Stromal cell of bone marrow (primary cell): ENCODE results near the gene MOCS2.
"Not testable (repeated sequence)": the region's sequence is repeated elsewhere in the genome, so short reads cannot be mapped to it uniquely, and the experiment has no call there.

Experiments used
- DNase-seq: peaks from one replicate; pipeline ENCODE4 v3.0.0-alpha.2; 2012; ENCODE audit warnings: low read depth

Gene MOCS2, protein sequence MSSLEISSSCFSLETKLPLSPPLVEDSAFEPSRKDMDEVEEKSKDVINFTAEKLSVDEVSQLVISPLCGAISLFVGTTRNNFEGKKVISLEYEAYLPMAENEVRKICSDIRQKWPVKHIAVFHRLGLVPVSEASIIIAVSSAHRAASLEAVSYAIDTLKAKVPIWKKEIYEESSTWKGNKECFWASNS

DNA sequence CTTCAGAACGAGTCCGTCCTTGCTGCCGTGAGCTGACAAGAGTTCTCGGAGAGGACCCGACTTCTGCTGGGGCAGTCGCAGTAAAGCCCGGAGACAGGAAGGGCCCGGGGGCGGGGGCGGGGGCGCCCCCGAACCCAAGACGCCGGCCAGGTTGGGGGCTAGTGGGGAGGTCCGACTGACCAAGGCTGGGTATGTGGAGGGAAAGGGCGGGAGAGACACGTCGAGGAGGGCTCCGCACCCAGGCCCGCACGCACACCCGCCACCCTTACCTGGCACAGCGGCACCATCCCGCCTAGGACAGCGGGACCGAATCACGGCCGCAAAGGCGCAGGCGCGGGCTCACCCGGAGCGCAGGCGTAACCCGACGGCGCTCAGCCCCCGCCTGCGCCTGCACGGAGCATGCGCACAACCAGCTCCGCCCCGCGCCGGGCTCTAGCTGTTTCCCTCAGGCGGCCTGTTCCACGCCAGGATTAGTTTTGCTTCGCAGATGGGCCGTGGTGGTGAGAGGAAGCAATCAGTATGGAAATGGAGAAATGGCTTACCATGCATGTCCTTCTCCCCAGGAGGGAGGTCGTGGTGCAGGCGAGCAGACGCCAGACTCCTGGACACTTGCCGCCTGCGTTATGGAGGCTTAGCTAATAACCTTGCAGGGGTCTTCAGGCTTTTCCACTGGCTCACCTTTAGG lies at the start of gene MOCS2:
Gene MOCS2, minus strand, starts transcription at position 315 of the 685 bp plus-strand sequence. CDS start 2,583 bp downstream, outside the sequence.
- peak; percentile 73 for DNase-seq

DNA sequence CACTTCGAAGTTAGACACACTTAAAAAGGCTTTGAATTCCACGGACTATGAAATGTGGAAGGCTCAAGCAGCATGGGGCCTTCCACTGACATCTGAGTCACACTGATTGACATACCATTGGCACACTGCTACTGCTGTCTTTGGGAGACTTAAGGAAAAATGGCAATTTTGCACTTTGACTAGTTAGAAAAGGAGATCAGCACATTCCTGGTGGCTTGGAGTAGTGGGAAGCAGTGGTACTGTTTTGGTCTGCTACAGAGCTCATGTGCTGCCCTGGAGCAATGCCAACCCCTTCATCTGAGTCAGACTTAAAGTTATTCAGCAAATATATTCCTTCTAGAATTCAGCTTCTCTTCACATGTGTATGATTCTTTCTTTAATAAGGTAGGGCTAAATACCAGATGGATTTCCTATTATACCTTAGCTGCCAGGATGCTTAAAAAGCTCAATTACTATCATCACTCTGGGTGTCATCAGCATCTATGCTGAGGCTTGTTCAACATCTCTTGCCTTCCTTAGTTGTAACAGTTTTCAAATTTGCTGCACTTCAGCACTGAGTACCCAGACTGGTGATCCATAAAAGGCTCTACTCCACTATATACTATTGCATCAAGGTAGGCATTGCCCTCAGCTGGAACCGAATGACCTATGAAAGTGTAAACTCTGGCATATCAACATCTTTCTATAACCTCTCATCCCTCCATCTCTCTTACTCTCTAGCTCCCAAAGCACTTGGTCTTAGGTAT lies 42.3 kb upstream of the MOCS2 start:
- peak; percentile 89 for DNase-seq

DNA sequence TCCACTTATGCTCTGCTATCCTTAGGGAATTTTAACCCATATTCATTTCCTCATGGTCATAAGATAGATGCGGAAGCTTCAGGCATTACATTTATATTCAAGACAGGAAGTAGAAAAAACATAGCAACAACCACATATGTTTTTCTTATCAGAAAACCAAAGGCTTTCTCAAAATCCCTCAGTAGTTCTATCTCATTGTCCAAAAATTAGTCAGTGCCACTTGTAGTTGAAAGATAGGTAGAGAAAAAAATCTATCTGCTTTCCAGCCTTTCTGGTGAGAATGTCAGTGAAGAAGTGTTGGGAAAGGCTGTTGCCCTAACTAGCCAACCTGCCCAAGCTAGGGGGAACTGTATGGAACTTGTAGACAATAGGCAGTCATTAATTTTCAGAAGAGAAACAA lies 23.5 kb upstream of the MOCS2 start:
- DNase-seq = no peak

DNA sequence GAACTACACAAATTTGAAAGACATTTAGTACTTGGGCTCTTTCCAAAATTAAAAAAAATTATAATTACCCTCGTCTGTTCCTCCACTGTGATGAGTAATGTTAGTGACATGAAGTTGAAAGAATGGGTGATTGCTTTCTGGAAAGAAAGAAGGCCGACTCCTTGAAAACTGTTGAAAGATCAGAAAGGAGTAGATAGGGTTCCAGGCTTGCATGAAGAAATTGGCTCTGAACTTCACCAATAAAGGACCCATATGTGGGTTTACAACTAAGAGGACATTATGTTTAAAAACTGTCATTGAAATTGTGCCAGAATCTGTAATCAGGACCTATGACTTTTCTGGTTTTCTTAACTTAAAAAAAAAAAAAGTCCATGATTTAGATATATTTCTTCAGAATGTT lies 20.7 kb upstream of the MOCS2 start:
- no peak for DNase-seq

DNA sequence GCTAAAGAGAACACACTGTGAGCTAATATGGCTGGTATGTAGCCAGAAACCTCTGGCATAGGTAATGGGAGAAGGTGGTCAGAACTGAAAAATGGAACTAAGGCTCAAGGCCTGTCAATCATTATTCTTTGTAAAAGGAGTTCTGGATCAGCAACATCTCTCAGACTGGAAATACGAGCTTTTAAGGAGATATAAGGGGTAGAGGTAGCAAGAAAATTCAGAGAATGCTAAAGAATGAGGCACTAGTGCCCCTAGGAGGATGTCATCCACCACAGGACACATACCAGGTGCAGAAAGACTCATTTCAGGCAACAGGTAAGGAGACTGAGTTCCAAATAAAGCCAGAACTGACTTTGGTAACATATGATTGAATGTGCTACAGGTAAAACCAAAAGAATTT lies 18.9 kb upstream of the MOCS2 start:
- no peak for DNase-seq

DNA sequence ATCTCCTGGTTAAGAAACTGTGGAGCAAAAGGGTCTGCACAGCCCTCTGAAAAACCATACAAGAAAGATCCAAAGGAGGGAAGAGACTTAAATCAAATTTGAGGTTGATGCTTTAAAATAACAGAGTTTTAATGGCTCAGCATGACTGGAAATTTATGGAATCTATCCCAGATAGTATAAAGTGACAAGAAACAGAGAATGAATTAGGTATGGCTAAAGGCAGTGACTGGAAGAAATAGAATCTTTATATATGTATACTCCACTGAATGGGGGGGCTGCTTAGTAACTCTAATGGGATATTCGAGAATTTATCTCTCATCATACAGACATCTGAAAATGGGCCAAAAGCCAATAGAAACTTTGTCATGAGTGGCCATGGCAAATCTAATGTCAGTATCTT lies 17.6 kb upstream of the MOCS2 start:
- no peak for DNase-seq

DNA sequence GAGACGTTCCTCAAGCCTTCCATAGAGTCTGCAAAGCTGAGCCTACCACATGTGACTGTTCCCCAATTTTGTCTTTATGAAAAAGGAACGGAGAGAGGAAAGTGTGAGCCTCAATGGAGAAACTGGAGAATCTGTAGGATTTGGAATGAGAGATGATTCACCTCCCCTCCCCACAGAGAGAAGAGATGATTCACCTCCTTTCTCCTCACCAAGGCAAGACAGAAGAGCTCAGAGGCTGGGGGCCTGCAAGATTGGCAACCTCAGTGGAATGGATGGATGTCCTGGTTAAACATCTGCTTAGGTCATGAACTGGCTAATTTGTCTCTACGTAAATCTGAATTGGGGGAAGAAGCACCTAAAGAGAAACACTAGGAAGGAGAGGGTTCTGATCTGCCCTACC lies 17.0 kb upstream of the MOCS2 start:
- peak; percentile 41 for DNase-seq

DNA sequence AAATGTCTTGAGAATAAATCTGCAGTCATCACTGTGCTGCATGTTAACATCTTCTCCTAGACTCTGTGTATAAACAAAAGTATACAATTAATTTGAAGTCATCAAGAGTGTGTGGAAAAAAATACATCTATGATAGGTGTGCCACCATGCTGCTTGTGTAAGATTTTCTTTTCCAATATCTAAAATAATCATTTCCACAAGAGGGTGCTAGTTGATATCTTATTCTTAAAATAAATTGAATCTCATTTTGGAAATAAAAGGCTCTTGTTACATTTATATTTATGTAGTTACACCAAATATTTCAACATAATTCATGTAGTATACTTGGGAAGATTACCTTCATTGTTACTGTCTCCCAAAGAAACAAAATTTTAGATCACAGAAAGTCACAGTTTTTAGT lies 14.1 kb upstream of the MOCS2 start:
- no peak for DNase-seq

DNA sequence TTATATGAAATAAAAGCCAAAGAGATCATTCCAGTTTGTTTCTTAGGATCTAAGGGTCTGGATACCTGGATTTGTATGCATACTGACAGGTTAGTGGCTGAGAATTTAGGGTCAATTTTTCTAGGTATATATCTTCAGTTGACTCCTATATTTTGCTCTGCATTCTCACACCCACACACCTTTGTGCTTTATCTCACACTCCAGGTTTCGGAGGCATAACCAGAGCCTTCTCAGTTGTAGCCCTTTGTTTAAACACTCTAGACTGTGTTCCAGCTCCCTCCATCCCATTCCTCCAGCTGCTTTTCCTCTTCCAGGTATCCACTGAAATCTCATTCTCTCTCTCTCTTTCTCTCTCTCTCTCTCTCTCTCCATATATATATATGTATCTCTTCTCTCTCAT lies 10.6 kb upstream of the MOCS2 start:
- no peak for DNase-seq

DNA sequence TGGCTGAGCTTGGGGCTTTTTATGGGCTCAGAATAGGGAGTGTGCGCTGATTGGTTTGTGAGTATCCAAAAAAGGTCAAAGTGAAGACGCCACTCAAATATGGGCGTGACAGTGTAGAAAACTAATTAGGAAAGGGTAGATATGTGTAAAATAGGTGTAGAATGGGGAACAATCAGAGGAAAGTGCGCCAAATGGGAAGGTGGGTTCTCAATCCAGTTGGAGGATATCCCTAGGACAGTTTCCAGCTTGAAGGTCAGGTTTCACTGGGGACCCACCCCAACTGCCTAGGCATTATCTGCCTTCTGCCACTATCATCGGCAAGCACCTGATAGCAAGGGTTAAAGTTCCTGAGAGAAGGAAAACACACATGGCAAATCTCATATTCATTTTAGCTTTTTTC lies 9.3 kb upstream of the MOCS2 start:
- DNase-seq = no peak

DNA sequence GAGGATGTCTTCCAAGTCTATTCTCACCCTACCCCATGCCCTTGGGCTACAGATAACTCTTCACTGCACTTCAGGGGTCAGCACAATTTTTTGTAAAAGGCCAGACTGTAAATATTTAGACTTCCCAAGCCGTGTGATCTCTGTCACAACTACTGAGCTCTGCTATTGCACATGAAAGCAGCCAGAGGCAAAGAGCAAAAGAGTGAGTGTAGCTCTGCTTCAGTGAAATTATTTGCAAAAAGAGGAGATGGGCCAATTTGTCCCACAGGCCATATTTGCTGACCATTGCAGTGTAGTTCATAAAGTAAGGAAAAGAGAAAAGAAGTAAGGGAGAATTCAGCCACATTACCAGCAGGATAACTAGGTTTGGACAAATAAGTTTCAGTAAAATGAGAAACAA lies 7.0 kb upstream of the MOCS2 start:
- no peak for DNase-seq

DNA sequence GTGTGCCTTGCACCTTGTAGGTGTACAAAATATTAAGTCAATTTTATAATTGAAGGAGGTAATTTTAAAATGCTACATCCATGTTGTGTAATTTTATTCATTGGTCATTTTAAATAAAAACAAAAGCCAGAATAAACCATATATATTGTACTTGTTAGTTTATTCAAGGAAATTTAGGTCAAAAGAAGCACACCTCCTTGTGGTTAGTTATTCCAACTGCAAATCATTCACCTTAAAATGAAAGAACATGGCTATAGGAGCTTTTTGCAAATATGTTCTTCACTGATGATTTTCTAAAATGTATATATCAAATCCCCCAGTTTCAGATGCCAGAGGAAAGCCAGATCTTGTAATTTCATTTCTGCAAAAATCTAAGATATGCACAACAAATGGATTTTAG lies 5.4 kb upstream of the MOCS2 start:
- no peak for DNase-seq

DNA sequence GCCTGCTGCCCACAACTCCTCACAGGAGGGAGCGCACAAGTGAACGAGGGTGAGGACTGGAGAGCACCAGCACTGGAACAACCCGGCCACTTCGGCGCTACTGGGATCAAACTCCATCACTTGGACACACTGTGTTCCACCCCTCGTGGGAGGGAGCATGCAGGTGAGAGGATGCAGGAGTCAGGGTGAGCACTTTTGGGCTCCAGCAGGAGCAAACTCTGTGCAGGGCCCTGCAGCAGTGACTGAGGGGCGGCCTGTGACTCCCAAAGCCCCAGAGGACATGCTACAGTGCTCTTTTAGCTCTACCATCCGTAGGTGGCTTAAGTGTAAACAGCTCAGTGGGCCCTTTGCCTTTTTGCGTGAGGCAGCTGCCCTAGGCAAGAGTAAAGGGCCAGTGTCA lies 4.4 kb upstream of the MOCS2 start:
- no peak for DNase-seq

DNA sequence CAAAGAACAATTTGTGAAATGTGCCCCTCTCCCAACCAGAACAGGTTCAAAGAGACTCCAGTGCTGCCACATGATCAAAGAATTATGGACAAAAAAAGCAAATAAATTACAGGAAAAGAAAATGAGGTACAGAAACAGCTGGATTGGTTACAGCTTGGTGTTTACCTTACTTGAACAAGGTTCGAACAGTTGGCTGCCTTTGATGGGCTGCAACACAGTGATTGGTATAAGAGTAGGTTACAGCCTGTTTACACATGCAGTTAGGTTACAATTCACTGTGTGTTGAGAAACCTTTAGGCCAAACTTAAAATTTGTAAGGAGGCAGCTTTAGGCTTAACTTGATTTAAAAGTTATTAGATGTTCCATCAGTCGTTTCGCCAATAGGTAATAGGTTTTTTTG lies 3.4 kb upstream of the MOCS2 start:
- DNase-seq = no peak

DNA sequence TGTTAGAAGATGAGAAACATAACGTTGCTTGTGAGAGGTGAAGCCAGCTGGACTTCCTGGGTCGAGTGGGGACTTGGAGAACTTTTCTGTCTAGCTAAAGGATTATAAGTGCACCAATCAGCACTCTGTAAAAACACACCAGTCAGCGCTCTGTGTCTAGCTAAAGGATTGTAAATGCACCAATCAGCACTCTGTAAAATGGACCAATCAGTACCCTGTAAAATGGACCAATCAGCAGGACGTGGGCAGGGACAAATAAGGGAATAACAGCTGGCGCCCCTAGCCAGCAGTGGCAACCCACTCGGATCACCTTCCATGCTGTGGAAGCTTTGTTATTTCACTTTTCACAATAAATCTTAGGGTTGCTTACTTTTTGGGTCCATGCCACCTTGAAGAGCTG lies 2.8 kb upstream of the MOCS2 start:
- not testable (repeated sequence) for DNase-seq

DNA sequence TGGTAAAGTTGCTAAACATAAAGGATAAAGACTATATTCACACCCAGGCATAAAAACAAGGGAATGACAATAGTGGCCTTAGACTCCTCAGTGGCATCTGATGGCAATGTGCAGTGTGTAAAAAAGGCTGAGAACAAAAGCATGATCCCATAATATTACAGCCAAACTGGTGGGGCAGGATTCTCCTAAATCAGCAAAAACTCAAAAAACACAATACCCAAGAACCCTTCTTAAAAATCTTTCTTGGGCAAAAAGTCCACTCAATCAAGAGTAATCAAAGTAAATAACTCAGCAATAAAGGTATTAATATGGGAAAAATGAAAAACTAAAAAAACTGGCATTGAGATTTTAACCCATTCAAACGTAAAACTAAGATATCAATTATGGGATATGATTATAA lies 1.6 kb upstream of the MOCS2 start:
- no peak for DNase-seq

DNA sequence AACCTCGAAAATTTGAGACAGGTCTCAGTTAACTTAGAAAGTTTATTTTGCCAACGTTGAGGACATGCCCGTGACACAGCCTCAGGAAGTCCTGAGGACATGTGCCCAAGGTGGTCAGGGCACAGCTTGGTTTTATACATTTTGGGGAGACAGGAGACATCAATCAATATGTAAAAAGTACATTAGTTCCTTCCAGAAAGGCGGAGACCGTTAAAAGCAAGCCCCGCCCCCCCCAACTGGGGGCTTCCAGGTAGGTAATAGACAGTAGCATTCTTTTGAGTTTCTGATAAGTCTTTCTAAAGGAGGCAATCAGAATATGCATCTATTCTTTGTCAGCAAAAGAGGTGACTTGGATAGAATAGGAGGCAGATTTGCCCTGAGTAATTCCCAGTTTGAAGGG lies 599 bp upstream of the MOCS2 start:
- DNase-seq = no peak

DNA sequence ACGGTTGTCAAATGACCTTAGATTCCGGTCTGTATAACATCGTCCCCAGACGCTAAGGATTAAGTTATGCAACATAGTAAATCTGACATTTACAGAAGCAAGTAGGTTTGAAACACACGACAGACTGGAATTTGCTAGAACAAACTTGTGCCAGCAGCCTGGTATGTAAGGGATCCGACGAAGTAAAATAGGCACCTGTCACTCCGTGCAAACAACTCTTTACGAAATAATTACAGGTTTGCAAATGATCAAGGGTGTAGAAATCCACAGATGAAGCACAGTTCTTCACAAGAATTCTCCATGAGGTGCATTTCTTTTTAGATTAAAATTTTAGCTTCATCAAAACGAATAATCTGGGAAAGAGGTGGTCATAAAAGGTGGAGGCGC lies 508 bp downstream of the MOCS2 start:
- DNase-seq = no peak

DNA sequence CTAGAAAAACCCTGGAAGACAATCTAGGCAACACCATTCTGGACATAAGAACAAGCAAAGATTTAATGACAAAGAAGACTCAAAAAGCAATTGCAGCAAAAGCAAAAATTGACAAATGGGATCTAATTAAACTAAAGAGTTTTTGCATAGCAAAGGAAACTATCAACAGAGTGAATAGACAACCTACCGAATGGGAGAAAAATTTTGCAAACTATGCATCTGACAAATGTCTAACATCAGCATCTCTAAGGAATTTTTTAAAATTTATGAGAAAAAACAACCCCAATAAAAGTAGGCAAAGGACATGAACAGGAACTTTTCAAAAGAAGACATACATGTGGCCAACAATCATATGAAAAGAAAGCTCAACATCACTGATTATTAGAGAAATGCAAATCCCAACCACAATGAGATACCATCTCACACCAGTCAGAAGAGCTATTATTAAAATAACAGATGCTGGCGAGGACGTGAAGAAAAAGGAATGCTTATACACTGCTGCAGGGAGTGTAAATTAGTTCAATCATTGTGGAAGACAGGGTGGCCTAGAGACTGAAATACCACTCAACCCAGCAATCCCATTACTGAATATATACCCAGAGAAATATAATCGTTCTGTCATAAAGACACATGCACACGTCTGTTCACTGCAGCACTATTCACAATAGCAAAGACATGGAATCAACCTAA lies 3.8 kb downstream of the MOCS2 start:
- DNase-seq = no peak

DNA sequence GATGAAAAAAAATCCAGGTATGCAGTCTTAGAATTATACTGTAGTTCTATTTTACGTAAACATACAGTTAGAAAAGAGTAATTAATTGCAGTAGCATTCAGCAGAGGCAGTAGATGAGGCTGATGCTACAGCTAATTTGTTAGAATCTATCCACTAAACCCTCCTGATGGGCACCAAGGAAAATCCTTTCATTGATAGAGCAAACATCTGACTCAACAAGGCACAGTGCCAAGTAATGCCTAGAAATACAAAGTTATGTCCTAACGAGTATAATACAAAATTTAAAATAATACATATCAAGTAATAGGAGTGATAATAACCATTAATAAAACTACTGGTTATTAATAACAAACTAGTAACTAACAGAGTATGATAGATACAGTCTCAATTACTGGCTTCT lies 9.0 kb downstream of the MOCS2 start:
- no peak for DNase-seq

DNA sequence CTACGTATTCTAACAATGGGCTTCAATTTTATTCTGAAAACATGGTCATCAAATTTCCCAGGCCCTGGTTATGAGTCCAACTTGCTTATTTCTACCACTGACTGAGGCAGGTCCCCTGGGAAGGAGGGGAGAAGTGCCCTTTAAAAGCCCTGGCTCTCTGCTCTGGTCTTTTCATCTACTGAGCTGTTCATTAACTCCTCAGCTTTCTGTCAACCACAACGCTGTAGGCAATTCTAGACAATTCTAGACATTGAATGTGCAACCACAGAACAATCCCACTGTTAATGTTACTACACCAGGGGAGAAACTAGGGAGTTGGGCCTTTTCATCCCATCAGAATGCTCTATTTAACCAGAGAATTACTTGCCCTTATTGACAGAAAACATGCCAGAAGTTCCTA lies 10.0 kb downstream of the MOCS2 start:
- no peak for DNase-seq

DNA sequence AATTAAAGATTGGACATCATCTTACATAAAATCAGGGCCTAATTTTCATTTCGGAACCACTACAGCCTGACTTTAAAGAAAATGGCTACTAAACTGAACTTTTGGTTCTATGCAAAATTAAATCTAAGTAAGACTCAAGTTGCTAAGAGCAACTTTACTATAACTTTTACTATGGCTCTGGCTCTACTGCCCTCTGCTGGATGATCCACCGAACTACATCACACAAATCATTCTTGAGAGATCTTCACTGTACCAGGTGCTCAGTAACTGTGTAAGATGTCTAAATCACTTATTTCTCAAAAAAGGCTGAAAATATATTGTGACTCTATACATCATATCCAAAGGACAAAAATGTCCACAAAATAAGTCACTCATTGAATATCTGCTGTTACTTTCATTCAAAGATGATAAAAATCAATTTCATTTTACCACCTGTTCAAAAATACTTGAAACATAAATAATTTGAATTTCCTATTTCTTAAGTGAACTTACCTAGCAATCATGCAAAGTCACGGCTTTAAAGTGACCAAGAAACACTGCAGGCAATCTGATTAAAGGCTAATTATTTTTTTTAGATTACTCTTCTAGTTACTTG lies 13.5 kb downstream of the MOCS2 start:
- DNase-seq = peak; percentile 43

DNA sequence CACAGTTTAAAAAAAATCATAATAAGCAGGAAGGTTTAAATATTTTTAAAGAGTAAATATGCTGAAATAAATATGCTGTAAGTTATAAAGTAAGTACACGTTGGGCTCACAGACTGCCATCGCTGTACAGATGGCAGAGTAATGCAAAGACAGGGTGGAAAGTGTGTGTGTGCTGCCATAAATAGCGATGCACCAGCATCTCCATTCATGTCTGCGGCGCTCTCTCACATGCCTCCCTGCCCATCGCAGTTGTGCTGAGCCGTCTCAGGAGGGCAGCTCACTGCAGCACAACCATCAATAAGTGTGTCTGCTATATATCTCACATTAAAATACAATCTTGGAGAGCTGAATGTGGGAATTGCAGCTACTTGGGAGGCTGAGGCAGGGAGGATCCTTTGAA lies 14.3 kb downstream of the MOCS2 start:
- no peak for DNase-seq
